Measurements from ENCODE around the gene KRTAP2-2.

GRCh38 chr17:41103896-41104295, 48.9 kb upstream of the KRTAP2-2 start:
- TF ChIP-seq CTCF (IDR thresholded peaks at IDR 0.05; ENCODE audit: low read depth, low read length, poor library complexity, severe bottlenecking) (no peak), EZH2phosphoT487 (IDR thresholded peaks at IDR 0.05; ENCODE audit: borderline replicate concordance, low read length) (no peak)
